CD4-positive, alpha-beta T cell treated with Interferon alpha-2 for 1 hour (primary cell): Measurements from ENCODE around the gene TMEM63B.
A peak's percentile ranks its signal among the peaks of the same experiment; 100 is the strongest.
"Not testable (repeated sequence)": the region's sequence is repeated elsewhere in the genome, so short reads cannot be mapped to it uniquely, and the experiment has no call there.

Experiments
- DNase-seq, 2 donors: peaks; one replicate each; pipeline ENCODE4 v3.0.0-alpha.2; 2020 to 2022

TMEM63B gene

GRCh38 chr6:44127186-44128019 is at the start of gene TMEM63B, which contains the start of gene MRPL14:
TMEM63B (plus strand) TSS chr6:44127554; CDS start chr6:44134585, 7,031 bp downstream.
MRPL14 (minus strand) TSS chr6:44127452; CDS start chr6:44116611, 10,841 bp downstream.
- peak; percentile 90 to 93 for DNase-seq

DNA sequence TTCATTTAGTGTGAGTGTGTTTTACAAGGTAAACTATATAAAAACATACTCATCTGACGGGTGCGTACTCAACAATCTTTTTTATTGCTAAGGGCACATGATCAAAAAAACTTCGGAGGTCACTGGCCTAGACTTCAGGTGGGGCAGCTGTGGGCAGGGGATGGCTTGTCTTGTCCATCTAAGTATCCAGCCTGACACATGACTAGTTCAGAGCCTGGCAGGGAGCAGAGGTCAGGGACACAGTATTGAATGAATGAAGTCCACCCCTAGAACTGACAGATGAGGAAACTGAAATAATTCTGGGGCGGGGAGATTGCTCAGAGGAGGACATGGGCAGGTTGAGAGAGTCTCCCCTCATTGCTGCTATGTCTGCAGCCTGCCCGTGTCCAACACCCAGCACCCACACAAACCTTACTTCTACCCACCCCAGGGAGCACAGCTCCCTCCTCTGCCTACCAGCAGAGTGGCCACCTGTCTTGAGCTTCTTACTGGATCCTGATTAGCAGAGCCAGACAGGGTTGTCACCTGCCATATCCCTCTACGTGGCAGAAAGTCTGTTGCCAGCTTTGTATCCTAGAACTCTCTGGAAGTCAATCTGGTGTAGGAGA is 49.0 kb upstream of the TMEM63B start:
- DNase-seq = no peak

GRCh38 chr6:44078827-44079671 is 48.3 kb upstream of the TMEM63B start:
- DNase-seq = peak; percentile 68 to 80

- no peak for DNase-seq
Measured at GRCh38 chr6:44079672-44080071, 47.7 kb upstream of the TMEM63B start.

GRCh38 chr6:44080561-44081521 is 46.5 kb upstream of the TMEM63B start:
- no peak for DNase-seq

DNA sequence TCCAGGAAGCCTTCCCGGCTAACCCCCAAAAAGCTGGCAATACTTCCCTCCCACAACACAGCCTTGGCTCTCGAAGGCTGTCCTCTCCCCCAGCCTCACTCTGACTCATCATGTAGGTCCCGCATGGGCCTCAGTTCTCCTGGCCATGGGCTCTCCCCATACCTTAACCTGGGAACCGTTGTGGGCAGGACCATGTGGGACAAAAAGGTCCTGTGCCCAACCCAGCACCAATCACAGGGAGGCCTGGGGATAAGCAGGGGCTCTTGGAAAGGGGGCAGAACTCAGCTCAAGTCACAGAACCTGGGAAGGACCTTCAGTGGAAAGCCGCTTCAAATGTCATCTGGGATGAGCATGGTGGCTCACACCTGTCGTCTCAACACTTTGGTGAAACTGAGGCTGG is 45.6 kb upstream of the TMEM63B start:
- no peak for DNase-seq

DNA sequence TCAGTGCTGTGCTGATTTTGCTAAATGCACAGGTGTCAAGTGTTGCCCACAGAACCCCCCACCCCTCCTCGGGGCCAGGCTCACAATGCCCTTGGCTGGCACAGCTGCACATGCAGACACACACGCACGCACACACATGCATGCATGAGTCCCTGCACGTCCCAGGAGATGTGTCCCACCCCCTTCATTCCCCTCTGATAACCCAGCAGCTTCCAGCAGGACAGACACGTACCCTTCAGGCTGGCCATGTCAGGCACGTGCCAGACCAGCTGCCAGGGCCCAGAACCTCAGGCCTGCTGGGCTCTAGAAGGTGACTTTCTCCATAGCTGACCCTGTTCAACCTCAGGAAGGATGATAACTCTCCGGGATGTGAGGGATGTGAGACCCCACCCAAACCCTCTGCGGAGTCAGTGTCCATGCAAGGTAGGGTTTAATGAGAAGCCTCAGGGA is 44.5 kb upstream of the TMEM63B start:
- DNase-seq = no peak

DNA sequence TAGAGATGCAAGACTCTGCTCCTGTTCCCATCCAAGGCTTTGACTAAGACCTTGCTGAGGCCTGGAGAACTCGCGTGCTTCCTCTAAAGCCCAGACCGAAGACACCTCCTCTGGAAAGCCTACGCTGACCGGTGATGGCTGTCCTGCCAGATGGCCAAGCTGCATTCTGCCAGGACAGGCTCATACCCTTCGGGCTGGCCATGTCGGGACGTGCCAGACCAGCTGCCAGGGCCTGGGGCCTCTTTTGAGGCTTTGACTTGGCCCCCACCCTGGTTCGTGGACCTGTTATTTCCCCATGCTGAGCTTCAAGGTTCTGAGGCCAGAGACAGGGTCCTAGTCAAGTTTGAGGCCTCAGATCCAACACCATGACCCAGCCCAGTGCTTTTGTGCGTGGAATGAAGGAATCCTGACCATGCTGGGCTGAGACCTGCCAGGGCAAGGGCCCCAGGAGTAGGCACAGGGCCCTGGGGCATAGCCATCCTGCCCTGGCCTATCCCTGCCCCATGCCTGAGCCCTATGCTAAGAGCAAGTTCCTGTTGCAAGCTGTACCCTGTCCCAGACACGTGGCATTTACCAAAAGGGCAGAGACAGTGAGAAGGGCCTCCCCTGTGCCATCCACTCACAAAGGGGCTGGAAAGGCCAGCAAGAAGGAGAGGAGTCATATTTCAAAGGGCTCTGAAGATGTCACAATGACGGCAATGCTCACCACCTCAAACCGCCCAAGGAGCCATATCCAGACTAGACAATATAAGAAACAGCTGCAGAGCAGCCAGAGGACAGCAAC is 42.9 kb upstream of the TMEM63B start:
- no peak for DNase-seq

DNA sequence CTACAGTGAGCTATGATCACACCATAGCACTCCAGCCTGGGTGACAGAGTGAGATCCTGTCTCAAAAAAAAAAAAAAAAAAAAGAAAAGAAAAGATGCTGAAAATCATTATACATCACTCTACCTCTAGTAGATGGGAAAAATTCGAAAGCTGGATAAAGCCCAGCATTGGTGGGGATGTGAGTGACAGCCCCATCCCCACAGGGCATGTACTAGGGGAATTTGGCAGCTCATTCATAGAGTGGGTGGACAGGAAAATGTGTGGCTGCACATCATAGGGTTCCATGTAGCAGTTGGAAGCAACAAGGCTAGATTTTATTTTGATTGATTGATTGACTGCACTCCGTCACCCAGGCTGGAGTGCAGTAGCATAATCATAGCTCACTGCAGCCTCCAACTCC is 42.1 kb upstream of the TMEM63B start:
- DNase-seq = no peak

GRCh38 chr6:44086931-44087574 is 40.3 kb upstream of the TMEM63B start:
- DNase-seq = no peak

DNA sequence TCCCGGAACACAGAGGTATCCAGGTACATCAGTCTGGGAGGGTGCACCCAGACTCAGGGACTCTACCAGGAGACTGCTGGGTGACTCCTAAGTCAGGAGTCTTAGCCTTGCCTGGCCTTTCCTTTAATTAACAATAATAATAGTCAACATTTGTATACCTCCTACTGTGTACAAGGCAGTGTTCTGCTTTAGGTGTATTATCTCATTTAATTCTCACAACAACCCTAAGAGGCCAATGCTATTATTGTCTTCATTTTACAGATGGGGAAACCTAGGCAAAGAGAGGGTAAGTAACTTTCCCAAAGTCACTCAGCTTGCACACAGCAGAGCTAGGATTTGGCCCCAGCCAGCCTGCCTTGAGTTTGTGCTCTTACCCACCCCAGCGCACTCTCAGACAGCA is 39.7 kb upstream of the TMEM63B start:
- no peak for DNase-seq

GRCh38 chr6:44088827-44089590 is 38.3 kb upstream of the TMEM63B start:
- DNase-seq = no peak

- no peak for DNase-seq
Measured at GRCh38 chr6:44090465-44090864, 36.9 kb upstream of the TMEM63B start.

GRCh38 chr6:44091356-44091755 is 36.0 kb upstream of the TMEM63B start:
- not testable (repeated sequence) for DNase-seq

DNA sequence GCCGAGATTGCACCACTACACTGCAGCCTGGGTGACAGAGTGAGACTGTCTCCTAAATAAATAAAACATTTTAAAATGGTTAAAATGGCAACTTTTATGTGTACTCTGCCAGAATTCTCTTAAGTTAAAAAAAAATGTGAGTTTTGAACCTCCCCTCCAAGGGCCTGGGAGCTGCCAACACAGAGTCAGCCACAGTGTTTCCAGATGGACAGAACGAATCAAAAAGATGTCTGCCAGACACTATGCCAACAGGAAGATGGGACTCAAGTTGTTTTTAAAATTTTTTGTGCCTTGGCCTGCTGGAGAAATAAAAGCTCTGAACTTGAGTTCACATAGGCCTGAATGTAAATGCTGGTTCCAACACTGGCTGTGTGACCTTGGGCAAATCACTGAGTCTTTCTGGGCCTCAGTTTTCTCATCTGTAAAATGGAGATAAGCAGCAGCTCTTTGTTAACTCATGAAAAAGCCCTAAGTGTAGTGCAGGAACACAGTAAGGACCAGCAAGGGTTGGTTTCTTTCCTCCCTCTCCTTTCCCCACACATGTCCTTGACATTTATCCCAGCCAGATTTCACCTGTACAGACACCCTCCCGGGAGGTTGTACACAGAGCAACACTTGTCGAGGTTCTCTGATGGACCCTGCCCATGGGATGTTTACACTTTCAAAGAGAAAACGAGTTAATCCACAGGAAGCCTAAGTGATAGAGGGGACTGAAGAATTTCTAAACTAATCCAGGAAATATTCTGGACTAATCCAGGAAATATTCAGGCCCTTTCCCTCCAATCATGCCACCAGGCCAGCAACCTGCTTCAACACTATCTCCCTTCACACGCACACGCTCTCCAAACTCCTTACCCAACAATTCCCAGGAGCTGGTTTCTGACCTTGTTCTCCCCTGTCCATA is 35.1 kb upstream of the TMEM63B start:
- DNase-seq = no peak

- no peak for DNase-seq
Measured at GRCh38 chr6:44093066-44093465, 34.3 kb upstream of the TMEM63B start.

DNA sequence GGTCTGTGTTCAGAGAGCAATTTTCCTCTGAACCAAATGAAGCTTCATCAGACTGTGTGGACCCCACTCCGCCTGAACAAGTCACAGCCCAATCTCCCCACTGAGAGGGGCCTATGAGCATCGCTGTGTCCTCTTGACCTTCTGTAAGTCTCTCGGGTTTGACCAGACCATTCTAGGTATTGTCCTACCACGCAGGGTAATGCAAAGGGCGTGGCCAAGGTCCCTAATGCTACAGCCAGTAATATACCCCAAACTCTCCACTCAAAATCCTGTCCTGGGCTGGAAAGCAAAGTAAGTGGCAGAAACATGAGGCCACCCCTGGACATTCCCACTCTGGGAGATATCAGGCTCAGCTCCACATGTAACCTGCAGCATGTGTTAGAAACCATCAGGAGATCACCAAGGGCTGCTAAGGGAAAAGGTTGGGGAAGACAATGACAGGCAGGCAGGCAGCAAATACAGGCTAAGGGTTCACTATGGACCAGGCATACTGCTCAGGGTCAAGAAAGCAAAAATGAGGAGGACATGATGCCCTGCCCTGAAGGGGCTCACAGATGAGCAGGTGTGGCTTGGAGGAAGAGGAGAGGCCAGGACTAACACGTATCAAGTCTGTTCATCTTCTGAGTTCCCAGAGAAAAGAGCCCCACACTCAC is 33.5 kb upstream of the TMEM63B start:
- DNase-seq = no peak
